ENCODE measurements around the gene MYCBP2. TPM values are rescaled to one million over a fixed set of nuclear protein-coding genes. Genes with fewer than 3 reads are reported as not detected.

The MYCBP2 gene
- total and polyA plus RNA-seq, 2 donors (not counting 1 experiment from before 2014, with no cell fraction given), result 32.5 to 95.9 TPM

GRCh38 chr13:77184455-77184854 lies 142.4 kb downstream of the MYCBP2 start:
- TF ChIP-seq EZH2 (IDR thresholded peaks at IDR 0.05; ENCODE audit: low read length, missing control alignments) (no peak), CTCF (conservative IDR thresholded peaks at IDR 0.05 in 1 of 2, IDR thresholded peaks at IDR 0.05 in 1 of 2; ENCODE audit: low read depth in 1 of 2, low read length in 2 of 2) (no peak)
- Histone ChIP-seq H3K4me3 (replicated peaks in 1 of 4; ENCODE audit: control extremely low read depth in 1 of 4, insufficient read depth in 1 of 4, low read depth in 3 of 4, low read length in 4 of 4) (no peak overlapping the region), H3K9me3 (ENCODE audit: control insufficient read depth, insufficient read depth, low read depth, low read length) (no peaks in the 10 kb centered on the region), H4K20me1 (ENCODE audit: control insufficient read depth, extremely low read depth, insufficient read depth, low read length) (no peaks in the 10 kb centered on the region), H3K36me3 (ENCODE audit: control insufficient read depth, insufficient read depth, low read length) (no peaks in the 10 kb centered on the region), H3K79me2 (ENCODE audit: control insufficient read depth, insufficient read depth, low read length) (no peaks in the 10 kb centered on the region), H3K27me3 (ENCODE audit: control insufficient read depth, insufficient read depth, low read length) (no peaks in the 10 kb centered on the region), H3K27ac (ENCODE audit: insufficient read depth, low read length) (no peak overlapping the region), H3K9ac (ENCODE audit: insufficient read depth, low read length) (no peak overlapping the region), H3K4me2 (ENCODE audit: extremely low read depth, insufficient read depth, low read length) (no peak overlapping the region), H3K4me1 (ENCODE audit: control insufficient read depth, extremely low read depth, insufficient read depth, low read length) (no peaks in the 10 kb centered on the region), H2AFZ (ENCODE audit: low read length) (no peak overlapping the region)
- no peak for DNase-seq (ENCODE audit: low read depth in 2 of 2)

- no peaks in the 10 kb centered on the region for H3K4me1 ChIP-seq (ENCODE audit: control insufficient read depth, extremely low read depth, insufficient read depth, low read length)
- DNase-seq (ENCODE audit: low read depth in 2 of 2), result no peak
- no peaks in the 10 kb centered on the region for H3K9me3 ChIP-seq (ENCODE audit: control insufficient read depth, insufficient read depth, low read depth, low read length)
- no peak overlapping the region for H3K4me3 ChIP-seq (replicated peaks in 1 of 4; ENCODE audit: control extremely low read depth in 1 of 4, insufficient read depth in 1 of 4, low read depth in 3 of 4, low read length in 4 of 4)
- no peak overlapping the region for H2AFZ ChIP-seq (ENCODE audit: low read length)
- no peaks in the 10 kb centered on the region for H4K20me1 ChIP-seq (ENCODE audit: control insufficient read depth, extremely low read depth, insufficient read depth, low read length)
- peaks cover 3% of the 10 kb centered on the region for H3K36me3 ChIP-seq (ENCODE audit: control insufficient read depth, insufficient read depth, low read length)
- H3K9ac ChIP-seq (ENCODE audit: insufficient read depth, low read length), result no peak overlapping the region
- no peak overlapping the region for H3K27ac ChIP-seq (ENCODE audit: insufficient read depth, low read length)
- no peaks in the 10 kb centered on the region for H3K27me3 ChIP-seq (ENCODE audit: control insufficient read depth, insufficient read depth, low read length)
- H3K4me2 ChIP-seq (ENCODE audit: extremely low read depth, insufficient read depth, low read length), result no peak overlapping the region
- H3K79me2 ChIP-seq (ENCODE audit: control insufficient read depth, insufficient read depth, low read length), result no peaks in the 10 kb centered on the region
- TF ChIP-seq EZH2 (IDR thresholded peaks at IDR 0.05; ENCODE audit: low read length, missing control alignments) (no peak), CTCF (conservative IDR thresholded peaks at IDR 0.05 in 1 of 2, IDR thresholded peaks at IDR 0.05 in 1 of 2; ENCODE audit: low read depth in 1 of 2, low read length in 2 of 2) (no peak)
These were observed 146.9 kb downstream of the MYCBP2 start for GRCh38 chr13:77180011-77180410.

- no peak for TF ChIP-seq EZH2 (IDR thresholded peaks at IDR 0.05; ENCODE audit: low read length, missing control alignments)
- TF ChIP-seq CTCF (conservative IDR thresholded peaks at IDR 0.05 in 1 of 2, IDR thresholded peaks at IDR 0.05 in 1 of 2; ENCODE audit: low read depth in 1 of 2, low read length in 2 of 2), result no peak
- H3K36me3 ChIP-seq (ENCODE audit: control insufficient read depth, insufficient read depth, low read length), result peaks cover 5% of the 10 kb centered on the region
These were observed 149.2 kb downstream of the MYCBP2 start for GRCh38 chr13:77177646-77178045.

More at GRCh38 chr13:77177646-77178045, 149.2 kb downstream of the MYCBP2 start:
- H3K27ac ChIP-seq (ENCODE audit: insufficient read depth, low read length), result no peak overlapping the region
- no peak for DNase-seq (ENCODE audit: low read depth in 2 of 2)
- no peak overlapping the region for H3K9ac ChIP-seq (ENCODE audit: insufficient read depth, low read length)
- no peaks in the 10 kb centered on the region for H4K20me1 ChIP-seq (ENCODE audit: control insufficient read depth, extremely low read depth, insufficient read depth, low read length)
- no peaks in the 10 kb centered on the region for H3K4me1 ChIP-seq (ENCODE audit: control insufficient read depth, extremely low read depth, insufficient read depth, low read length)
- H3K27me3 ChIP-seq (ENCODE audit: control insufficient read depth, insufficient read depth, low read length), result no peaks in the 10 kb centered on the region
- no peak overlapping the region for H3K4me2 ChIP-seq (ENCODE audit: extremely low read depth, insufficient read depth, low read length)
- H2AFZ ChIP-seq (ENCODE audit: low read length), result no peak overlapping the region
- H3K9me3 ChIP-seq (ENCODE audit: control insufficient read depth, insufficient read depth, low read depth, low read length), result no peaks in the 10 kb centered on the region
- no peak overlapping the region for H3K4me3 ChIP-seq (replicated peaks in 1 of 4; ENCODE audit: control extremely low read depth in 1 of 4, insufficient read depth in 1 of 4, low read depth in 3 of 4, low read length in 4 of 4)
- H3K79me2 ChIP-seq (ENCODE audit: control insufficient read depth, insufficient read depth, low read length), result no peaks in the 10 kb centered on the region

All from fibroblast of lung (primary cell).